GM12874 (cell line): ENCODE results near the gene JAG2.

Experiments used
- TF ChIP-seq, protein P1 (sequence below): IDR thresholded peaks from 2 replicates; pipeline ENCODE4 v1.5.1; 2011; ENCODE audit warnings: low read depth, mild to moderate bottlenecking, control low read depth, low read length, moderate library complexity; ENCODE audit not compliant: insufficient read depth

The JAG2 gene

DNA sequence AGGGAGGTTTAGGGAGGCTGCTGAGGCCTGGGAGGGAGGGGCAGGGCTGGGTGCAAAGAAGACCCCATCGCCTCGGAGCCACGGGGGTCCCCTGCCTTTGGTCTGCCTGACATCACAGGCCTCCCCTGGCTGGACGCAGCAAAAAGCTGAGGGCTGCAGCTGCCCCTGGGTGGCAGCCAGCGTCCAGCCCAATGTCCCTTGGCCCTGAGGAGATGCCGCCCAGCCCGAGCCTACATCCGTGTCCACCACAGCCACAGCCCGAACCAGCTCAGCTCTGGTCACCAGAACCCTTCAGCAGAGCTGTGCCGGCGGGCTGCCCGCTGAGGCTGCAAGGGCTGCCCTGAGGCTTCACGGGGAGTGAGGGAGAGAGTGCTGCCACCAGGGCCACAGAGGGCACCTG is 10.6 kb upstream of the JAG2 start:
- TF ChIP-seq, protein P1, sequence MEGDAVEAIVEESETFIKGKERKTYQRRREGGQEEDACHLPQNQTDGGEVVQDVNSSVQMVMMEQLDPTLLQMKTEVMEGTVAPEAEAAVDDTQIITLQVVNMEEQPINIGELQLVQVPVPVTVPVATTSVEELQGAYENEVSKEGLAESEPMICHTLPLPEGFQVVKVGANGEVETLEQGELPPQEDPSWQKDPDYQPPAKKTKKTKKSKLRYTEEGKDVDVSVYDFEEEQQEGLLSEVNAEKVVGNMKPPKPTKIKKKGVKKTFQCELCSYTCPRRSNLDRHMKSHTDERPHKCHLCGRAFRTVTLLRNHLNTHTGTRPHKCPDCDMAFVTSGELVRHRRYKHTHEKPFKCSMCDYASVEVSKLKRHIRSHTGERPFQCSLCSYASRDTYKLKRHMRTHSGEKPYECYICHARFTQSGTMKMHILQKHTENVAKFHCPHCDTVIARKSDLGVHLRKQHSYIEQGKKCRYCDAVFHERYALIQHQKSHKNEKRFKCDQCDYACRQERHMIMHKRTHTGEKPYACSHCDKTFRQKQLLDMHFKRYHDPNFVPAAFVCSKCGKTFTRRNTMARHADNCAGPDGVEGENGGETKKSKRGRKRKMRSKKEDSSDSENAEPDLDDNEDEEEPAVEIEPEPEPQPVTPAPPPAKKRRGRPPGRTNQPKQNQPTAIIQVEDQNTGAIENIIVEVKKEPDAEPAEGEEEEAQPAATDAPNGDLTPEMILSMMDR = no peak

- TF ChIP-seq, protein P1 = no peak
These were observed 10.2 kb upstream of the JAG2 start for GRCh38 chr14:105178868-105179140.

GRCh38 chr14:105178069-105178867 is 9.7 kb upstream of the JAG2 start:
- TF ChIP-seq, protein P1 = no peak

GRCh38 chr14:105177082-105177481 is 8.5 kb upstream of the JAG2 start:
- TF ChIP-seq, protein P1 = no peak

DNA sequence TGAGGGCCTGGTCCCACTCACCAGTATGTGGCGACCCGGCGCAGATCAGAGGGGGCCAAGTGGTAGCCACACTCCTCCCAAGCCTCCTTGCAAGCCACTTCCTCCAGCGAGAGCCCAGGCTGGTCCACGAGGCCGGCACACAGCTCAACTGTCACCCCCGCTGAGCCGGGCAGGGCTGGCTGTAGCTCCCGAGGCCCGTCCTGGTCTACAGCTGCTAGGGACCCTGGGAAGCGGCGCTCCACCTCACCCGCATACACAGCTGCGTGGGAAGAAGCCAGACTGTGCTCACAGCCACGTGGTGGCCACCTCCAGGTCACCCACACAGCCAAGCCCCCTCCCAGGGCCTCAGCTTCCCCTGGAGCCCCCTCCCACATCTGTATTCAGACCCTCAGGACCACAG is 7.9 kb upstream of the JAG2 start:
- TF ChIP-seq, protein P1 = no peak

DNA sequence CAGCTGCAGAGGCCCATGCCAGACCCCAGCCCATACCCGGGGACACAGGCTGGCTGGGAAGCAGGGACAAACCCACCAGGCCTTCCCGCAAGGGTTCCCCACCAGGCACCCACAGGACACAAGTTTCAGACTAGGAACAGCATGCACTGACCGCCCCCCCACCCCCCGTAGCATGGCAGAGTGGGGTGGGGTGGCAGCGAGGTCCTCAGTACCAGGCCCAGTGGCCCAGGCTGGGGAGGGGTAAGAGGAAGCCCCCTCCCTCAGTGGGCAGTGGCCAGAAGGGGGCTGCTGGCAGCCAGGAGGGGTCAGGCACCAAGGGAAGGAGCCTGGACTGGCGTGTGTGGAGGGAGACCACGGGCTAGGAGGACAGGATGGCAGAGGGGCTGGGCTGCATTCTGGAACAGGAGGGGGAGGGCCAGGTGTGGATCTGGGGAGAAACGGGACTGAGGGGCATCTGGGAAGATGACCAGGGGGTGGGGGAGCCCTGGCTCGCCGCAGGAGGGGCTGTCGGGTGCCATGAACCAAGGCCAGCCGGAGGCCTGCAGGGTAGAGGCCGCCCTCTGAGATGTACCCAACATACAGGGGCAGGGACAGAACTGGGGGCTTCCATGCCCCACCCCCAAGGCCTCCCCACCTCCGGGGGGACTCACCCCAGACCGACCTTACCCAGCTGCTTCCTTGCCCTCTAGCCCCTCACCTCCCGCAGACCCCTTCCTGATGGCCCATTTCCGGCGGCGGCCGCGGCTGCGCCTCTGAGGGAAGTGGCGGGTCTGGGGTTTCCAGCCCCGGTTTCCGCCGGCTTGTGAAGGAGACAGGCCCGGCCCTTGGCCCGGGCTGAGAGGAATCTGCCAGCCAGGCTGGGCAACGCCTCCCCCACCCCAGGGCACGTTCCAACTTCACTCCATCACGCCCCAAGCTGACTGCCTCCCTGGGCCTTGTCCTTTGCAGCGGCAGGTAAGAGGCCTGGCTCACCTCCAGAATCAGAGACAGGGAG is 5.6 kb upstream of the JAG2 start:
- TF ChIP-seq, protein P1 = no peak

- TF ChIP-seq, protein P1 = no peak
These were observed 4.6 kb upstream of the JAG2 start for GRCh38 chr14:105173145-105173544.
